OCI-LY7 (cell line): Measurements from ENCODE around the gene GNS. TPM values are rescaled to one million over a fixed set of nuclear protein-coding genes. Genes with fewer than 3 reads are reported as not detected.

ENCODE experiments used
- BruUV-seq: library from RNA; stranded (reverse); fragments of 400-500 nt; replicated peaks from 2 replicates; lab custom pipeline; 2021; lab: Mats Ljungman, UMichigan
- CTCF ChIA-PET: fragments of 300-600 bp; sonication (Branson Sonifier 250); formaldehyde crosslinking; loops from one replicate; lab custom pipeline; 2022; ENCODE audit warnings: antibody characterized with exemption; ENCODE audit not compliant: unreplicated experiment; lab: Charles Lee
- POLR2A ChIA-PET: fragments of 300-600 bp; sonication (Branson Sonifier 250); formaldehyde crosslinking; loops from one replicate; lab custom pipeline; 2022; ENCODE audit warnings: antibody characterized with exemption; lab: Charles Lee
- DNase-seq: peaks from one replicate; pipeline ENCODE4 v3.0.0-alpha.2; 2015; ENCODE audit warnings: low spot score
- H2AFZ ChIP-seq: fragments of 200-600 bp; sonication (generic), shearing (Covaris generic); 2 replicates; pipeline ENCODE4 v1.6.1; 2014; ENCODE audit warnings: mild to moderate bottlenecking, antibody characterized with exemption, low read length, moderate library complexity
- H3K27ac ChIP-seq: fragments of 200-600 bp; sonication (generic); 2 replicates; pipeline ENCODE4 v1.5.1; 2014; ENCODE audit warnings: mixed run types, low read depth, mild to moderate bottlenecking, moderate library complexity, low read length, inconsistent platforms; ENCODE audit not compliant: poor library complexity, severe bottlenecking
- H3K36me3 ChIP-seq: fragments of 200-600 bp; sonication (generic); 2 replicates; pipeline ENCODE4 v1.6.1; 2014; ENCODE audit warnings: mild to moderate bottlenecking, antibody characterized with exemption, low read length, moderate library complexity, mixed read lengths; ENCODE audit not compliant: insufficient read depth
- H3K4me1 ChIP-seq: fragments of 200-600 bp; sonication (generic); 2 replicates; pipeline ENCODE4 v1.5.1; 2014; ENCODE audit warnings: mild to moderate bottlenecking, low read length; ENCODE audit not compliant: insufficient read depth, poor library complexity, severe bottlenecking
- H3K4me2 ChIP-seq: fragments of 200-600 bp; sonication (generic); 2 replicates; pipeline ENCODE4 v1.6.1; 2014; ENCODE audit warnings: mild to moderate bottlenecking, low read length
- H3K4me3 ChIP-seq: fragments of 200-600 bp; sonication (generic); 2 replicates; pipeline ENCODE4 v1.5.1; 2014; ENCODE audit warnings: mild to moderate bottlenecking, low read depth, low read length; ENCODE audit not compliant: poor library complexity, severe bottlenecking
- H3K79me2 ChIP-seq: fragments of 200-600 bp; sonication (generic); 2 replicates; pipeline ENCODE4 v1.6.1; 2016; ENCODE audit warnings: low read depth, mild to moderate bottlenecking, low read length, moderate library complexity, mixed read lengths; ENCODE audit not compliant: insufficient read depth
- H3K9me2 ChIP-seq: fragments of 200-600 bp; sonication (generic); 2 replicates; pipeline ENCODE4 v1.6.1; 2016; ENCODE audit warnings: mild to moderate bottlenecking, low read length, mixed read lengths; ENCODE audit not compliant: insufficient read depth
- H3K9me3 ChIP-seq: fragments of 200-600 bp; sonication (generic); 2 replicates; pipeline ENCODE4 v1.6.1; 2014; ENCODE audit warnings: mild to moderate bottlenecking, mixed run types, low read length, mixed read lengths
- H4K20me1 ChIP-seq: fragments of 200-600 bp; sonication (generic); 2 replicates; pipeline ENCODE4 v1.6.1; 2014; ENCODE audit warnings: mild to moderate bottlenecking, antibody characterized with exemption, low read length, moderate library complexity, mixed read lengths; ENCODE audit not compliant: insufficient read depth
- CTCF ChIP-seq: fragments of 200-600 bp; sonication (generic); conservative IDR thresholded peaks from 2 replicates; pipeline ENCODE4 v1.5.1; 2014; ENCODE audit warnings: mild to moderate bottlenecking, antibody characterized with exemption, low read length, moderate library complexity, mixed read lengths
- EZH2phosphoT487 ChIP-seq: fragments of 200-600 bp; sonication (generic); IDR thresholded peaks from 2 replicates; pipeline ENCODE4 v1.6.1; 2018; ENCODE audit warnings: low read depth, borderline replicate concordance, mild to moderate bottlenecking, mixed run types, antibody characterized with exemption, low read length, moderate library complexity, mixed read lengths
- intact Hi-C: fragments of 100-400 bp; cut with micrococcal nuclease; formaldehyde crosslinking; loops from one replicate; pipeline ENCODE4 v1.10.0; 2022; ENCODE audit not compliant: unreplicated experiment
- total RNA-seq, 2 experiments: library from RNA; depleted of rRNA in 1 of 2; stranded (reverse); fragments of >200 nt in 1 of 2; shearing (Covaris generic) in 1 of 2; gene quantifications; 2 replicates each; pipeline ENCODE4 v1.2.3, GENCODE V29; 2014 to 2022

Gene GNS
- total RNA-seq, 2 experiments from 2014 or later = 8.0 to 16.0 TPM

DNA sequence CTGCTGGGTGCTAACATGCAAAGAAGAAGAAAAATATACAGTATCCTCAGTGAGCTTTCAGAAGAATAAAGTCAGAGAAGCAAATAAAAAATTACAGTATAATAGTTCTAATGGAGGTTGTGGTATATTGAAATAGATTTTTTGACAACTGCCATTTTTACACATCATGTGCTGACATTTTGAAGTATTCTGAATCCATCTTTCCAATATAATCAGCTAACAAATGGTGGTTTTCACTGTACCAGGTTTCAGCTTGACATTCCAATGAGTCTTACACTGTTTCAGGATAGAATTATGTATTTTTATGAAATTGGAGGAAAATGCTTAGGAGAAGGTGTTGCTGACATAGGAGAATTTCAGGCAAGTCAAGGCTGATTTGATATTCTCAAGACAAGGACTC is 39.0 kb upstream of the GNS start:
- DNase-seq = no peak
- Histone ChIP-seq H3K27ac (no peak overlapping the region), H3K4me2 (no peak overlapping the region), H3K79me2 (no peaks in the 10 kb centered on the region), H2AFZ (no peak overlapping the region), H4K20me1 (no peaks in the 10 kb centered on the region), H3K4me3 (no peak overlapping the region), H3K9me2 (no peaks in the 10 kb centered on the region), H3K36me3 (no peaks in the 10 kb centered on the region), H3K9me3 (no peaks in the 10 kb centered on the region), H3K4me1 (no peaks in the 10 kb centered on the region)
- POLR2A ChIA-PET = interaction anchor here (0.6 to 1.3 kb wide), 3 partner anchors 9 to 1461 kb away, joined by 3 read pairs; no protein-coding TSS in a partner anchor
- no TSS peak for BruUV-seq
- intact Hi-C loops = no loop called here
- CTCF ChIA-PET = no interaction called here
- TF ChIP-seq CTCF = no peak
- no peak for TF ChIP-seq EZH2phosphoT487

- intact Hi-C loops = no loop called here
Observed at GRCh38 chr12:64797156-64797555, 38.0 kb upstream of the GNS start.

More at GRCh38 chr12:64797156-64797555, 38.0 kb upstream of the GNS start:
- Histone ChIP-seq H3K4me3 (no peak overlapping the region), H3K9me2 (no peaks in the 10 kb centered on the region), H2AFZ (no peak overlapping the region), H3K9me3 (no peaks in the 10 kb centered on the region), H3K4me1 (no peaks in the 10 kb centered on the region), H3K4me2 (no peak overlapping the region), H4K20me1 (no peaks in the 10 kb centered on the region), H3K79me2 (no peaks in the 10 kb centered on the region), H3K36me3 (no peaks in the 10 kb centered on the region), H3K27ac (no peak overlapping the region)
- BruUV-seq = no TSS peak
- CTCF ChIA-PET = no interaction called here
- no peak for DNase-seq
- POLR2A ChIA-PET = interaction anchor here (0.6 to 1.5 kb wide), 4 partner anchors 10 to 561 kb away, joined by 4 to 7 read pairs (median 5); no protein-coding TSS in a partner anchor
- TF ChIP-seq EZH2phosphoT487 = no peak
- no peak for TF ChIP-seq CTCF
